ENCODE results near the gene PCK1. TPM values are rescaled to one million over a fixed set of nuclear protein-coding genes. Genes with fewer than 3 reads are reported as not detected.

Gene PCK1
- total RNA-seq, 1 experiment from 2014 or later = 0.49 TPM

DNA sequence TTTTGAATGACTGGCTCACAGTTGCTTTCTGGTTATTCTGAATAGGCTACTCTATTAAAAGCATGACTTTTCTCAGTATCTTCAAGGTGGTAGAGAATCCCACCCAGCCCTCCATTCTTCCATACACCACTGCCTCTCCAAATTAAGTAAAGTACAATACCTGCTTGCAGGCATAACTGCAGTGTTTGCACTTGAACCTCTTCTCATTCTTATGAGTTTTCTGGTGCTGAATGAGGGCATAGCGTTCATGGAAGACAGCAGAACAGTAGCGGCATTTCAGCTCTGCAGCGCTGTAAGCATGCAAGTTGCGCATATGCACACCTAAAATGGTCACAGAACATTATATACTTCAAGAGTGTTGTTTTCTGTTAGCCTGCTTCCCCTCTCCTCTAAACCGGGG is 48.5 kb upstream of the PCK1 start:
- no peaks in the 10 kb centered on the region for H3K9me2 ChIP-seq (ENCODE audit: insufficient read depth)
- RAD21 ChIA-PET (ENCODE audit: low non-redundant PET in 1 of 2, low total read pairs in 2 of 2, uncharacterized antibody in 2 of 2, unreplicated experiment in 2 of 2) = no interaction called here
- CTCF ChIA-PET = no interaction called here
- H3K36me3 ChIP-seq (ENCODE audit: control insufficient read depth in 1 of 2, insufficient read depth in 2 of 2, low read length in 2 of 2) = no peaks in the 10 kb centered on the region
- no peak for TF ChIP-seq POLR2AphosphoS5 (IDR thresholded peaks at IDR 0.05; ENCODE audit: low read depth, low read length)
- TF ChIP-seq EZH2 (IDR thresholded peaks at IDR 0.05) = no peak
- TF ChIP-seq POLR2A (IDR thresholded peaks at IDR 0.05; ENCODE audit: borderline replicate concordance, extremely low read depth, insufficient read depth, insufficient read length) = no peak
- no peak for TF ChIP-seq SRF (IDR thresholded peaks at IDR 0.05; ENCODE audit: low read depth)
- TF ChIP-seq SIN3A (IDR thresholded peaks at IDR 0.05; ENCODE audit: low read depth) = no peak
- TF ChIP-seq REST (IDR thresholded peaks at IDR 0.05; ENCODE audit: low read depth) = no peak
- TF ChIP-seq JUND (IDR thresholded peaks at IDR 0.05) = no peak
- TF ChIP-seq YY1 (IDR thresholded peaks at IDR 0.05; ENCODE audit: extremely low read depth, insufficient replicate concordance, low read depth, low read length) = no peak
- TF ChIP-seq, protein P1, sequence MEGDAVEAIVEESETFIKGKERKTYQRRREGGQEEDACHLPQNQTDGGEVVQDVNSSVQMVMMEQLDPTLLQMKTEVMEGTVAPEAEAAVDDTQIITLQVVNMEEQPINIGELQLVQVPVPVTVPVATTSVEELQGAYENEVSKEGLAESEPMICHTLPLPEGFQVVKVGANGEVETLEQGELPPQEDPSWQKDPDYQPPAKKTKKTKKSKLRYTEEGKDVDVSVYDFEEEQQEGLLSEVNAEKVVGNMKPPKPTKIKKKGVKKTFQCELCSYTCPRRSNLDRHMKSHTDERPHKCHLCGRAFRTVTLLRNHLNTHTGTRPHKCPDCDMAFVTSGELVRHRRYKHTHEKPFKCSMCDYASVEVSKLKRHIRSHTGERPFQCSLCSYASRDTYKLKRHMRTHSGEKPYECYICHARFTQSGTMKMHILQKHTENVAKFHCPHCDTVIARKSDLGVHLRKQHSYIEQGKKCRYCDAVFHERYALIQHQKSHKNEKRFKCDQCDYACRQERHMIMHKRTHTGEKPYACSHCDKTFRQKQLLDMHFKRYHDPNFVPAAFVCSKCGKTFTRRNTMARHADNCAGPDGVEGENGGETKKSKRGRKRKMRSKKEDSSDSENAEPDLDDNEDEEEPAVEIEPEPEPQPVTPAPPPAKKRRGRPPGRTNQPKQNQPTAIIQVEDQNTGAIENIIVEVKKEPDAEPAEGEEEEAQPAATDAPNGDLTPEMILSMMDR (IDR thresholded peaks at IDR 0.05 in 2 of 3, conservative IDR thresholded peaks at IDR 0.05 in 1 of 3; ENCODE audit: borderline replicate concordance in 1 of 3, insufficient read depth in 1 of 3, low read depth in 2 of 3, low read length in 2 of 3) = no peak
- TF ChIP-seq FOSL1 (IDR thresholded peaks at IDR 0.05; ENCODE audit: low read depth) = no peak
- no peak for TF ChIP-seq SP1 (IDR thresholded peaks at IDR 0.05; ENCODE audit: low read depth)
- no peak for TF ChIP-seq CEBPB (IDR thresholded peaks at IDR 0.05; ENCODE audit: low read depth)
- TF ChIP-seq EZH2phosphoT487 (IDR thresholded peaks at IDR 0.05; ENCODE audit: borderline replicate concordance) = no peak
- H2AFZ ChIP-seq (ENCODE audit: low read depth, low read length, poor library complexity, severe bottlenecking) = no peak overlapping the region
- no peak overlapping the region for H3K4me2 ChIP-seq (ENCODE audit: low read length)
- no peak overlapping the region for H3K9ac ChIP-seq (ENCODE audit: low read length)
- POLR2A ChIA-PET = no interaction called here
- H3K4me3 ChIP-seq (replicated peaks in 1 of 2; ENCODE audit: low read depth in 1 of 2, low read length in 2 of 2) = no peak overlapping the region
- intact Hi-C loops (cut with micrococcal nuclease) = no loop called here
- H3K79me2 ChIP-seq (ENCODE audit: insufficient read depth, low read length) = no peaks in the 10 kb centered on the region
- ATAC-seq (no peak), DNase-seq (ENCODE audit: low read depth, low spot score) (no peak)
- no peak overlapping the region for H3K27ac ChIP-seq (ENCODE audit: low read depth, low read length)
- H3K4me1 ChIP-seq (ENCODE audit: control insufficient read depth in 1 of 2, insufficient read depth in 2 of 2, low read length in 2 of 2) = peaks cover 0 to 4% of the 10 kb centered on the region in 2 experiments; a peak in 1 of 4 replicates
- no peaks in the 10 kb centered on the region for H3K27me3 ChIP-seq (ENCODE audit: insufficient read depth, low read length)
- H4K20me1 ChIP-seq (ENCODE audit: insufficient read depth) = no peaks in the 10 kb centered on the region
- no TSS peak for BruUV-seq (replicated peaks)
- no peaks in the 10 kb centered on the region for H3K9me3 ChIP-seq (ENCODE audit: control insufficient read depth in 1 of 2, insufficient read depth in 1 of 2, low read depth in 1 of 2, low read length in 2 of 2)

Measured in HCT116 (cell line).